ENCODE results near the gene ANKRD33.

DNA sequence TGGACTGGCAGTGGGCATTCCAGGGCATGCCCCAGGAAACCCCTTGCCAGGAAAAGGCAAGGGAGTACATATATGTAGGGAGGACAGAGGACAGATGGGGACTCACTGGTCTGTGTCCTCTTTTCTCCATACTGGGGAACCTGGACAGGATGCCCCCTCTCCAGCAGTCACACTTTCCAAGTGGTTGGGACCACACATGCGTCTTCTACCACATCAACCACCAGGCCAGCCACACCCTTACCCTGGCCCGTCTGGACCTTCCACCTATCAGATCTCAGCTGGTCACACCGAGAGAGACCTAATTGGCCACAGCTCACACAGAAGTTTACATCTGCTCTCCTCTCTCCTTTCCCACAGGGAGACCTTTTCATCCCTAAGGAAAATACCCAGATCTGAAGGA is 8.3 kb downstream of the ANKRD33 start:
- TF ChIP-seq, protein P1, sequence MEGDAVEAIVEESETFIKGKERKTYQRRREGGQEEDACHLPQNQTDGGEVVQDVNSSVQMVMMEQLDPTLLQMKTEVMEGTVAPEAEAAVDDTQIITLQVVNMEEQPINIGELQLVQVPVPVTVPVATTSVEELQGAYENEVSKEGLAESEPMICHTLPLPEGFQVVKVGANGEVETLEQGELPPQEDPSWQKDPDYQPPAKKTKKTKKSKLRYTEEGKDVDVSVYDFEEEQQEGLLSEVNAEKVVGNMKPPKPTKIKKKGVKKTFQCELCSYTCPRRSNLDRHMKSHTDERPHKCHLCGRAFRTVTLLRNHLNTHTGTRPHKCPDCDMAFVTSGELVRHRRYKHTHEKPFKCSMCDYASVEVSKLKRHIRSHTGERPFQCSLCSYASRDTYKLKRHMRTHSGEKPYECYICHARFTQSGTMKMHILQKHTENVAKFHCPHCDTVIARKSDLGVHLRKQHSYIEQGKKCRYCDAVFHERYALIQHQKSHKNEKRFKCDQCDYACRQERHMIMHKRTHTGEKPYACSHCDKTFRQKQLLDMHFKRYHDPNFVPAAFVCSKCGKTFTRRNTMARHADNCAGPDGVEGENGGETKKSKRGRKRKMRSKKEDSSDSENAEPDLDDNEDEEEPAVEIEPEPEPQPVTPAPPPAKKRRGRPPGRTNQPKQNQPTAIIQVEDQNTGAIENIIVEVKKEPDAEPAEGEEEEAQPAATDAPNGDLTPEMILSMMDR (IDR thresholded peaks at IDR 0.05), result no peak
- TF ChIP-seq POLR2A (IDR thresholded peaks at IDR 0.05), result no peak
